Ascending aorta (tissue), 2 donors: ENCODE measurements around the gene BCR. TPM values are rescaled to one million over a fixed set of nuclear protein-coding genes. Genes with fewer than 3 reads are reported as not detected.

Source experiments
- DNase-seq, 2 donors: peaks; one replicate each; pipeline ENCODE4 v3.0.0-alpha.2; 2019; ENCODE audit warnings: low spot score in 2 of 2
- H3K27ac ChIP-seq, 2 donors: fragments of 200-600 bp; sonication (generic); one replicate each; pipeline ENCODE4 v1.5.1; 2016 to 2017; ENCODE audit warnings: mild to moderate bottlenecking in 1 of 2
- H3K27me3 ChIP-seq: fragments of 200-600 bp; sonication (generic); one replicate; pipeline ENCODE4 v1.5.1; 2017
- H3K36me3 ChIP-seq, 2 donors: fragments of 200-600 bp; sonication (generic); one replicate each; pipeline ENCODE4 v1.5.1; 2016
- H3K4me1 ChIP-seq, 2 donors: fragments of 200-600 bp; sonication (generic); one replicate each; pipeline ENCODE4 v1.5.1; 2016 to 2017; ENCODE audit warnings: mild to moderate bottlenecking in 1 of 2
- H3K4me3 ChIP-seq, 2 donors: fragments of 200-600 bp; sonication (generic); one replicate each; pipeline ENCODE4 v1.5.1; 2016 to 2017; ENCODE audit warnings: mild to moderate bottlenecking in 1 of 2
- H3K9me3 ChIP-seq, 2 donors: fragments of 200-600 bp; sonication (generic); one replicate each; pipeline ENCODE4 v1.5.1; 2016
- CTCF ChIP-seq, 3 experiments: fragments of 200-600 bp in 2 of 3; fragments of 450-650 bp in 1 of 3; sonication (generic) in 2 of 3; IDR thresholded peaks; one replicate each; pipeline ENCODE4 v1.5.1; 2016 to 2019; ENCODE audit warnings: antibody characterized with exemption in 3 of 3, mild to moderate bottlenecking in 1 of 3, moderate library complexity in 1 of 3
- intact Hi-C: fragments of 100-400 bp; cut with DNase I; formaldehyde crosslinking; loops from one replicate; pipeline ENCODE4 v1.15.1; 2023
- total RNA-seq: library from RNA; depleted of rRNA; stranded (reverse); fragments of >200 nt; gene quantifications from one replicate; pipeline ENCODE4 v1.1.0, GENCODE V29; 2016

Gene BCR
- total RNA-seq, 1 donor from 2014 or later, result 216 TPM

GRCh38 chr22:23351321-23351720 lies 171.0 kb downstream of the BCR start:
- no peaks in the 10 kb centered on the region for H3K9me3 ChIP-seq
- TF ChIP-seq CTCF (IDR thresholded peaks at IDR 0.05), result no peak
- H3K27me3 ChIP-seq, result no peaks in the 10 kb centered on the region
- intact Hi-C loops, result no loop called here
- no peaks in the 10 kb centered on the region for H3K4me1 ChIP-seq
- DNase-seq, result no peak
- H3K27ac ChIP-seq, result no peak overlapping the region
- H3K36me3 ChIP-seq, result no peaks in the 10 kb centered on the region
- H3K4me3 ChIP-seq, result no peak overlapping the region

- Histone ChIP-seq H3K4me1 (no peaks in the 10 kb centered on the region), H3K4me3 (no peak overlapping the region), H3K9me3 (no peaks in the 10 kb centered on the region), H3K27ac (no peak overlapping the region), H3K36me3 (no peaks in the 10 kb centered on the region), H3K27me3 (no peaks in the 10 kb centered on the region)
- intact Hi-C loops, result no loop called here
- TF ChIP-seq CTCF (IDR thresholded peaks at IDR 0.05), result no peak
- no peak for DNase-seq
Measured at GRCh38 chr22:23353004-23353403, 172.7 kb downstream of the BCR start.

GRCh38 chr22:23353696-23354095 lies 173.4 kb downstream of the BCR start:
- Histone ChIP-seq H3K27ac (no peak overlapping the region), H3K9me3 (no peaks in the 10 kb centered on the region), H3K36me3 (no peaks in the 10 kb centered on the region), H3K4me1 (no peaks in the 10 kb centered on the region), H3K4me3 (no peak overlapping the region), H3K27me3 (no peaks in the 10 kb centered on the region)
- no peak for DNase-seq
- TF ChIP-seq CTCF (IDR thresholded peaks at IDR 0.05), result no peak
- intact Hi-C loops, result no loop called here

- DNase-seq, result no peak
- Histone ChIP-seq H3K9me3 (no peaks in the 10 kb centered on the region), H3K4me3 (no peak overlapping the region), H3K36me3 (no peaks in the 10 kb centered on the region), H3K4me1 (no peaks in the 10 kb centered on the region), H3K27me3 (no peaks in the 10 kb centered on the region), H3K27ac (no peak overlapping the region)
- intact Hi-C loops, result no loop called here
- TF ChIP-seq CTCF (IDR thresholded peaks at IDR 0.05), result no peak
Measured at GRCh38 chr22:23356094-23356493, 175.8 kb downstream of the BCR start.

GRCh38 chr22:23357053-23357452 lies 176.7 kb downstream of the BCR start:
- no peaks in the 10 kb centered on the region for H3K4me1 ChIP-seq
- no peaks in the 10 kb centered on the region for H3K9me3 ChIP-seq
- DNase-seq, result no peak
- no peak overlapping the region for H3K27ac ChIP-seq
- H3K4me3 ChIP-seq, result no peak overlapping the region
- no peak for TF ChIP-seq CTCF (IDR thresholded peaks at IDR 0.05)
- H3K27me3 ChIP-seq, result no peaks in the 10 kb centered on the region
- H3K36me3 ChIP-seq, result no peaks in the 10 kb centered on the region
- intact Hi-C loops, result no loop called here

GRCh38 chr22:23359583-23360123 lies 179.3 kb downstream of the BCR start:
- intact Hi-C loops, result no loop called here
- H3K27ac ChIP-seq, result no peak overlapping the region
- H3K27me3 ChIP-seq, result no peaks in the 10 kb centered on the region
- H3K36me3 ChIP-seq, result no peaks in the 10 kb centered on the region
- no peaks in the 10 kb centered on the region for H3K9me3 ChIP-seq
- no peak for TF ChIP-seq CTCF (IDR thresholded peaks at IDR 0.05)
- H3K4me3 ChIP-seq, result no peak overlapping the region
- H3K4me1 ChIP-seq, result no peaks in the 10 kb centered on the region
- DNase-seq, result no peak
